H1 (cell line): ENCODE data around the gene PPP1R1C. TPM values are rescaled to one million over a fixed set of nuclear protein-coding genes. Genes with fewer than 3 reads are reported as not detected.

Experiments used
- CTCF ChIA-PET: fragments of 300-600 bp; sonication (Branson Sonifier 250); formaldehyde crosslinking; loops from one replicate; lab custom pipeline; 2021; ENCODE audit not compliant: partially characterized antibody; lab: Charles Lee
- POLR2A ChIA-PET: fragments of 300-600 bp; sonication (Branson Sonifier 250); formaldehyde crosslinking; loops from one replicate; lab custom pipeline; 2021; ENCODE audit warnings: inconsistent platforms; ENCODE audit not compliant: partially characterized antibody; lab: Charles Lee
- DNase-seq, 2 experiments: peaks; one replicate each; pipeline versions ENCODE4 v3.0.0 to v3.0.0-alpha.2; 2010 to 2022; ENCODE audit warnings: low spot score in 2 of 2, low read depth in 1 of 2, mixed read lengths in 1 of 2
- FAIRE-seq: peaks from 2 replicates; lab custom pipeline; 2011; peaks lifted over from hg19 to GRCh38; lab: Jason Lieb, UNC
- H2AFZ ChIP-seq: 2 replicates; pipeline ENCODE4 v1.8.1; 2012; ENCODE audit warnings: low read length, inconsistent platforms
- H2AK5ac ChIP-seq: 2 replicates; pipeline ENCODE4 v1.6.1; 2013; ENCODE audit warnings: low read depth, low read length
- H2BK120ac ChIP-seq: replicated peaks from 2 replicates; pipeline ENCODE3; 2013; ENCODE audit warnings: low read depth, low read length, inconsistent platforms
- H2BK12ac ChIP-seq: 2 replicates; pipeline ENCODE4 v1.6.1; 2013; ENCODE audit warnings: low read depth, low read length
- H2BK15ac ChIP-seq: 2 replicates; pipeline ENCODE4 v1.6.1; 2013; ENCODE audit warnings: low read length
- H2BK20ac ChIP-seq: 2 replicates; pipeline ENCODE4 v1.6.1; 2013; ENCODE audit warnings: low read length
- H2BK5ac ChIP-seq: 2 replicates; pipeline ENCODE4 v1.6.1; 2013; ENCODE audit warnings: low read depth, low read length
- H3K14ac ChIP-seq: 2 replicates; pipeline ENCODE4 v1.6.1; 2013; ENCODE audit warnings: inconsistent platforms; ENCODE audit not compliant: insufficient read length
- H3K18ac ChIP-seq: 2 replicates; pipeline ENCODE4 v1.6.1; 2013; ENCODE audit warnings: low read length; ENCODE audit errors: extremely low read depth
- H3K23ac ChIP-seq: 2 replicates; pipeline ENCODE4 v1.6.1; 2013; ENCODE audit warnings: inconsistent platforms; ENCODE audit not compliant: insufficient read length
- H3K23me2 ChIP-seq: 2 replicates; pipeline ENCODE4 v1.6.1; 2013; ENCODE audit warnings: low read depth, low read length
- H3K27ac ChIP-seq: 2 replicates; pipeline ENCODE4 v1.6.1; 2011; ENCODE audit warnings: low read depth, low read length, inconsistent platforms
- H3K27me3 ChIP-seq, 4 experiments: replicated peaks in 1 of 4; 1 replicate in 1 of 4; 2 replicates in 3 of 4; pipeline versions ENCODE4 v1.6.1 to v1.8.1; 2011 to 2013; ENCODE audit warnings: low read length in 3 of 4, mild to moderate bottlenecking in 3 of 4, inconsistent platforms in 2 of 4, mixed read lengths in 2 of 4, moderate library complexity in 1 of 4; ENCODE audit not compliant: control insufficient read depth in 3 of 4, insufficient read depth in 3 of 4; ENCODE audit errors: extremely low read depth in 1 of 4
- H3K36me3 ChIP-seq, 4 experiments: 2 replicates each; pipeline versions ENCODE4 v1.6.1 to v1.8.1; 2011 to 2013; ENCODE audit warnings: mild to moderate bottlenecking in 4 of 4, low read length in 3 of 4, moderate library complexity in 2 of 4, control low read depth in 1 of 4, inconsistent platforms in 1 of 4; ENCODE audit not compliant: insufficient read depth in 4 of 4, control insufficient read depth in 2 of 4
- H3K4ac ChIP-seq: replicated peaks from 2 replicates; pipeline ENCODE3; 2013; ENCODE audit warnings: low read length, low read depth, mixed read lengths, inconsistent platforms; ENCODE audit not compliant: insufficient read length
- H3K4me1 ChIP-seq, 4 experiments: replicated peaks in 1 of 4; 1 replicate in 1 of 4; 2 replicates in 3 of 4; pipeline versions ENCODE4 v1.6.1 to v1.8.1; 2011 to 2013; ENCODE audit warnings: low read length in 3 of 4, inconsistent platforms in 2 of 4, mixed read lengths in 1 of 4; ENCODE audit not compliant: insufficient read depth in 4 of 4, control insufficient read depth in 3 of 4
- H3K4me2 ChIP-seq, 2 experiments: 2 replicates each; pipeline versions ENCODE4 v1.6.1 to v1.8.1; 2011 to 2013; ENCODE audit warnings: low read depth in 2 of 2, low read length in 2 of 2, control low read depth in 1 of 2, inconsistent platforms in 1 of 2, mild to moderate bottlenecking in 1 of 2; ENCODE audit not compliant: insufficient read depth in 1 of 2
- H3K4me3 ChIP-seq, 4 experiments: fragments of 200-600, 300-600 bp in 1 of 4; sonication (generic), shearing (Covaris generic), sonication (Bioruptor Twin) in 1 of 4; 2 replicates each; pipeline versions ENCODE4 v1.5.1 to v1.8.1; 2011 to 2016; ENCODE audit warnings: low read length in 4 of 4, low read depth in 3 of 4, control low read depth in 2 of 4, inconsistent platforms in 2 of 4, mild to moderate bottlenecking in 2 of 4, mixed read lengths in 1 of 4, moderate library complexity in 1 of 4; ENCODE audit not compliant: insufficient read depth in 2 of 4; ENCODE audit errors: extremely low read depth in 1 of 4
- H3K56ac ChIP-seq: replicated peaks from 2 replicates; pipeline ENCODE3; 2013; ENCODE audit warnings: low read depth, mild to moderate bottlenecking, mixed read lengths, low read length, inconsistent platforms; ENCODE audit not compliant: insufficient read length
- H3K79me1 ChIP-seq: 2 replicates; pipeline ENCODE4 v1.6.1; 2013; ENCODE audit warnings: low read depth, low read length, control low read depth
- H3K79me2 ChIP-seq, 2 experiments: 2 replicates each; pipeline versions ENCODE4 v1.6.1 to v1.8.1; 2012 to 2013; ENCODE audit warnings: low read length in 2 of 2, mild to moderate bottlenecking in 2 of 2, inconsistent platforms in 1 of 2; ENCODE audit not compliant: insufficient read depth in 2 of 2, control insufficient read depth in 1 of 2
- H3K9ac ChIP-seq, 4 experiments: replicated peaks in 1 of 4; 1 replicate in 1 of 4; 2 replicates in 3 of 4; pipeline versions ENCODE4 v1.6.1 to v1.8.1; 2011 to 2013; ENCODE audit warnings: low read depth in 3 of 4, low read length in 3 of 4, control low read depth in 2 of 4, mild to moderate bottlenecking in 2 of 4, moderate library complexity in 2 of 4, inconsistent platforms in 1 of 4; ENCODE audit errors: extremely low read depth in 1 of 4
- H3K9me3 ChIP-seq, 2 experiments: 2 replicates each; pipeline versions ENCODE4 v1.6.1 to v1.8.1; 2012 to 2013; ENCODE audit warnings: mild to moderate bottlenecking in 2 of 2, moderate library complexity in 2 of 2, control low read depth in 1 of 2, inconsistent platforms in 1 of 2, low read depth in 1 of 2, low read length in 1 of 2, mixed read lengths in 1 of 2; ENCODE audit not compliant: insufficient read depth in 2 of 2
- H4K20me1 ChIP-seq, 2 experiments: replicated peaks in 1 of 2; 2 replicates each; pipeline versions ENCODE3 to v1.8.1; 2011 to 2013; ENCODE audit warnings: inconsistent platforms in 2 of 2, low read length in 2 of 2, mild to moderate bottlenecking in 1 of 2; ENCODE audit not compliant: insufficient read depth in 2 of 2, control insufficient read depth in 1 of 2
- H4K5ac ChIP-seq: 2 replicates; pipeline ENCODE4 v1.6.1; 2013; ENCODE audit warnings: low read length, low read depth, mixed read lengths, inconsistent platforms; ENCODE audit not compliant: insufficient read length
- H4K8ac ChIP-seq: 2 replicates; pipeline ENCODE4 v1.8.0; 2013; ENCODE audit warnings: mild to moderate bottlenecking, moderate library complexity, low read length, inconsistent platforms; ENCODE audit not compliant: insufficient read depth; ENCODE audit errors: extremely low read depth
- H4K91ac ChIP-seq: replicated peaks from 2 replicates; pipeline ENCODE3; 2013; ENCODE audit warnings: low read length, mixed read lengths, inconsistent platforms; ENCODE audit not compliant: insufficient read length
- BACH1 ChIP-seq: IDR thresholded peaks from 2 replicates; pipeline ENCODE4 v1.6.1; 2012; ENCODE audit warnings: low read length, improper control_type of control experiment
- CHD2 ChIP-seq: IDR thresholded peaks from 2 replicates; pipeline ENCODE4 v1.6.1; 2012; ENCODE audit warnings: low read length, improper control_type of control experiment
- CREB1 ChIP-seq: IDR thresholded peaks from 2 replicates; pipeline ENCODE4 v1.6.1; 2012; ENCODE audit warnings: inconsistent platforms
- JUND ChIP-seq: IDR thresholded peaks from 2 replicates; pipeline ENCODE4 v1.6.1; 2011; ENCODE audit warnings: mild to moderate bottlenecking, improper control_type of control experiment, low read length
- KDM1A ChIP-seq: fragments of 200-600, 300-600 bp; sonication (generic); IDR thresholded peaks from 2 replicates; pipeline ENCODE4 v1.7.1; 2016; ENCODE audit warnings: mild to moderate bottlenecking, low read length, borderline replicate concordance
- MAFK ChIP-seq: IDR thresholded peaks from 2 replicates; pipeline ENCODE4 v1.6.1; 2012; ENCODE audit warnings: low read depth, mild to moderate bottlenecking, improper control_type of control experiment, low read length
- PHF8 ChIP-seq: fragments of 200-600 bp; sonication (generic); conservative IDR thresholded peaks from 2 replicates; pipeline ENCODE4 v1.7.1; 2012; ENCODE audit warnings: low read depth, mild to moderate bottlenecking, inconsistent platforms, low read length, moderate library complexity
- RAD21 ChIP-seq, 2 experiments: IDR thresholded peaks in 1 of 2; conservative IDR thresholded peaks in 1 of 2; 2 replicates each; pipeline ENCODE4 v1.6.1; 2011; ENCODE audit warnings: low read depth in 2 of 2, low read length in 2 of 2, improper control_type of control experiment in 1 of 2, inconsistent platforms in 1 of 2, mild to moderate bottlenecking in 1 of 2, moderate library complexity in 1 of 2
- RFX5 ChIP-seq: IDR thresholded peaks from 2 replicates; pipeline ENCODE4 v1.6.1; 2011; ENCODE audit warnings: low read depth, low read length, improper control_type of control experiment, borderline replicate concordance
- SRF ChIP-seq: IDR thresholded peaks from 2 replicates; pipeline ENCODE4 v1.6.1; 2011; ENCODE audit warnings: mild to moderate bottlenecking, low read depth, low read length, moderate library complexity
- SUZ12 ChIP-seq: fragments of 200-600 bp; sonication (generic); IDR thresholded peaks from 2 replicates; pipeline ENCODE4 v1.6.1; 2012; ENCODE audit warnings: mild to moderate bottlenecking, inconsistent platforms, low read length, moderate library complexity, mixed read lengths
- TAF7 ChIP-seq: optimal IDR thresholded peaks from 2 replicates; pipeline ENCODE3; 2011; ENCODE audit warnings: low read depth, mild to moderate bottlenecking, inconsistent platforms, low read length, moderate library complexity, borderline replicate concordance
- ZNF274 ChIP-seq: IDR thresholded peaks from 2 replicates; pipeline ENCODE4 v1.7.0; 2012; ENCODE audit warnings: low read length, borderline replicate concordance; ENCODE audit errors: extremely low read depth
- WGBS, 2 experiments: shearing (Covaris generic) in 1 of 2; methylation state at CpG; one replicate each; pipeline versions ENCODE4 v1.1.6 to v1.1.7; 2013 to 2015; ENCODE audit warnings: low lambda C conversion rate in 2 of 2, mixed read lengths in 2 of 2, inconsistent platforms in 1 of 2, low coverage in 1 of 2, missing lambda C conversion rate in 1 of 2; ENCODE audit not compliant: insufficient replicate concordance in 2 of 2, insufficient coverage in 1 of 2, insufficient read length in 1 of 2; ENCODE audit errors: extremely low coverage in 1 of 2, missing lambda C conversion rate in 1 of 2; 5-methylcytosine and 5-hydroxymethylcytosine counted together
- polyA plus RNA-seq, 7 experiments: library from polyadenylated mRNA; depleted of rRNA in 3 of 7; stranded (reverse) in 5 of 7; unstranded in 2 of 7; fragments of >200 nt in 5 of 7; fragments of 200-250 nt in 2 of 7; gene quantifications; 1 replicate in 5 of 7; 2 replicates in 1 of 7; 4 replicates in 1 of 7; pipeline versions ENCODE4 v1.2.1 to v1.2.3, GENCODE V29; 2011 to 2013; ENCODE audit warnings: missing spikeins in 2 of 7, mixed read lengths in 2 of 7
- total RNA-seq: library from RNA; stranded (reverse); fragmentation: NEBNext Ultra II Directional; extraction: Animal tissue kit (Norgen Biotek cat#: 25700); gene quantifications from 2 replicates; pipeline ENCODE4 v1.2.1, GENCODE V29; 2021

PPP1R1C gene
- total and polyA plus RNA-seq, 2 of the 8 experiments (the other 6 are each of a cell fraction or from before 2014, with no cell fraction given), result 1.3 to 5.3 TPM

GRCh38 chr2:182006595-182007341, 21.1 kb downstream of the PPP1R1C start:
- H3K4me1 ChIP-seq, result no peaks in the 10 kb centered on the region

More at GRCh38 chr2:182006595-182007341, 21.1 kb downstream of the PPP1R1C start:
- Histone ChIP-seq H3K9me3 (no peaks in the 10 kb centered on the region), H2BK12ac (no peak overlapping the region), H3K36me3 (no peaks in the 10 kb centered on the region), H3K4ac (no peak overlapping the region), H4K20me1 (no peaks in the 10 kb centered on the region), H3K9ac (no peak overlapping the region), H2AK5ac (no peak overlapping the region), H3K27ac (no peak overlapping the region), H4K91ac (no peak overlapping the region), H3K18ac (no peak overlapping the region), H3K14ac (no peak overlapping the region), H2BK120ac (no peak overlapping the region), H3K4me2 (no peak overlapping the region), H4K8ac (no peak overlapping the region), H4K5ac (no peak overlapping the region), H2BK15ac (no peak overlapping the region), H3K79me2 (no peaks in the 10 kb centered on the region), H2AFZ (no peak overlapping the region), H3K56ac (no peak overlapping the region), H3K27me3 (no peaks in the 10 kb centered on the region), H3K23me2 (no peaks in the 10 kb centered on the region), H2BK20ac (no peak overlapping the region), H3K79me1 (no peaks in the 10 kb centered on the region), H2BK5ac (no peak overlapping the region), H3K4me3 (no peak overlapping the region), H3K23ac (no peak overlapping the region)
- ChIA-PET CTCF (no interaction called here), POLR2A (no interaction called here)
- TF ChIP-seq CHD2 (no peak), BACH1 (no peak), SRF (no peak), RAD21 (IDR thresholded peaks at IDR 0.05 in 1 of 2, conservative IDR thresholded peaks at IDR 0.05 in 1 of 2; ENCODE audit: low read depth in 2 of 2, low read length in 2 of 2) (no peak), JUND (no peak), RFX5 (no peak), CREB1 (no peak), KDM1A (no peak), TAF7 (no peak), MAFK (no peak), PHF8 (no peak), ZNF274 (no peak), SUZ12 (no peak)
- FAIRE-seq (no peak), DNase-seq (no peak)
- WGBS, 2 experiments, result 93% methylated on average over 4 of the region's 4 CpGs; no CpG with 5 or more reads in 1 of the 2 experiments
